DOHH2 (cell line): ENCODE results near the gene KCNN2.

ENCODE experiments used
- H3F3A ChIP-seq: fragments of 200-600 bp; sonication (generic), shearing (Covaris generic); 2 replicates; pipeline ENCODE4 v1.6.0; 2016; ENCODE audit warnings: antibody characterized with exemption, mild to moderate bottlenecking; ENCODE audit not compliant: control insufficient read depth, insufficient read depth
- H3K27ac ChIP-seq: fragments of 200-600 bp; sonication (generic); 2 replicates; pipeline ENCODE4 v1.5.1; 2014; ENCODE audit warnings: low read depth, mild to moderate bottlenecking, low read length, moderate library complexity
- H3K27me3 ChIP-seq: fragments of 200-600 bp; sonication (generic); 2 replicates; pipeline ENCODE4 v1.6.1; 2014; ENCODE audit warnings: mild to moderate bottlenecking, low read length, mixed read lengths; ENCODE audit not compliant: control insufficient read depth
- H3K36me3 ChIP-seq: fragments of 200-600 bp; sonication (generic); 2 replicates; pipeline ENCODE4 v1.6.1; 2014; ENCODE audit warnings: mild to moderate bottlenecking, low read length, moderate library complexity, mixed read lengths; ENCODE audit not compliant: control insufficient read depth
- H3K4me1 ChIP-seq: fragments of 200-600 bp; sonication (generic); 2 replicates; pipeline ENCODE4 v1.6.1; 2014; ENCODE audit warnings: mild to moderate bottlenecking, low read length, mixed read lengths; ENCODE audit not compliant: control insufficient read depth
- H3K4me2 ChIP-seq: fragments of 200-600 bp; sonication (generic); 2 replicates; pipeline ENCODE4 v1.6.0; 2014; ENCODE audit warnings: mild to moderate bottlenecking, low read length, moderate library complexity
- H3K4me3 ChIP-seq: fragments of 200-600 bp; sonication (generic); 2 replicates; pipeline ENCODE4 v1.5.1; 2014; ENCODE audit warnings: mild to moderate bottlenecking, low read length, mixed read lengths
- H3K79me2 ChIP-seq: fragments of 200-600 bp; sonication (generic); 2 replicates; pipeline ENCODE4 v1.6.1; 2014; ENCODE audit warnings: mild to moderate bottlenecking, low read length, mixed read lengths; ENCODE audit not compliant: control insufficient read depth
- H3K9me2 ChIP-seq: fragments of 200-600 bp; sonication (generic); replicated peaks from 2 replicates; pipeline ENCODE4 v1.6.1; 2014; ENCODE audit warnings: mild to moderate bottlenecking, low read length, mixed read lengths; ENCODE audit not compliant: control insufficient read depth
- H3K9me3 ChIP-seq: fragments of 200-600 bp; sonication (generic); 2 replicates; pipeline ENCODE4 v1.6.1; 2014; ENCODE audit warnings: antibody characterized with exemption, low read length, mixed read lengths; ENCODE audit not compliant: control insufficient read depth, insufficient read depth
- H4K20me1 ChIP-seq: fragments of 200-600 bp; sonication (generic); 2 replicates; pipeline ENCODE4 v1.6.0; 2014; ENCODE audit warnings: low read depth, mild to moderate bottlenecking, antibody characterized with exemption, low read length, moderate library complexity; ENCODE audit not compliant: control insufficient read depth, insufficient read depth
- EZH2phosphoT487 ChIP-seq: fragments of 200-600 bp; sonication (generic); IDR thresholded peaks from 2 replicates; pipeline ENCODE4 v1.6.1; 2017; ENCODE audit warnings: borderline replicate concordance, mild to moderate bottlenecking, antibody characterized with exemption, low read length, moderate library complexity, mixed read lengths
- TF ChIP-seq, protein P1 (sequence below): fragments of 200-600 bp; sonication (generic); IDR thresholded peaks from one replicate; pipeline ENCODE4 v1.5.1; 2014; ENCODE audit warnings: antibody characterized with exemption, mild to moderate bottlenecking, low read depth, low read length; ENCODE audit not compliant: poor library complexity, severe bottlenecking

The KCNN2 gene

DNA sequence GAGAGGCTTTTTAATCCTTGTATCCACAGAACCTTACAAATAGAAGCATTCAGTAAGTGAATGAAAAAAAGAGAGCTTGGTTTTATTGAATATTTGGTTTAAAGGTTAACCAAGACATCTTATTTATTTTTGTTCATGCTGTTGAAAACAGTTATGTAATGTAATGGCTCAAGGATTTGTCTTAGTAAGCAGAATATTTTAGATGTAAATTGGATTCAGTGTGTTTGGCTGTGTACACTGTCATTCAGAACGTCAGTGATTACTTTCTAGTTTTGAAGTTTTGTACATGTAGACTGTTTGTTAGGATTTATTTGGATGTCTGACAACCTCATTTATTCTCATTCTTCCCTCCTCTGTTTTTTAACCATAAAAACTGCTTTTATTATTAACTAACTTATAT is 31.3 kb downstream of the KCNN2 start:
- Histone ChIP-seq H4K20me1 (no peaks in the 10 kb centered on the region), H3K4me1 (no peaks in the 10 kb centered on the region), H3K4me3 (no peak overlapping the region), H3K27me3 (no peaks in the 10 kb centered on the region), H3F3A (no peaks in the 10 kb centered on the region), H3K9me3 (no peaks in the 10 kb centered on the region), H3K27ac (no peak overlapping the region), H3K4me2 (no peak overlapping the region), H3K79me2 (no peaks in the 10 kb centered on the region), H3K36me3 (no peaks in the 10 kb centered on the region), H3K9me2 (no peaks in the 10 kb centered on the region)
- TF ChIP-seq, protein P1, sequence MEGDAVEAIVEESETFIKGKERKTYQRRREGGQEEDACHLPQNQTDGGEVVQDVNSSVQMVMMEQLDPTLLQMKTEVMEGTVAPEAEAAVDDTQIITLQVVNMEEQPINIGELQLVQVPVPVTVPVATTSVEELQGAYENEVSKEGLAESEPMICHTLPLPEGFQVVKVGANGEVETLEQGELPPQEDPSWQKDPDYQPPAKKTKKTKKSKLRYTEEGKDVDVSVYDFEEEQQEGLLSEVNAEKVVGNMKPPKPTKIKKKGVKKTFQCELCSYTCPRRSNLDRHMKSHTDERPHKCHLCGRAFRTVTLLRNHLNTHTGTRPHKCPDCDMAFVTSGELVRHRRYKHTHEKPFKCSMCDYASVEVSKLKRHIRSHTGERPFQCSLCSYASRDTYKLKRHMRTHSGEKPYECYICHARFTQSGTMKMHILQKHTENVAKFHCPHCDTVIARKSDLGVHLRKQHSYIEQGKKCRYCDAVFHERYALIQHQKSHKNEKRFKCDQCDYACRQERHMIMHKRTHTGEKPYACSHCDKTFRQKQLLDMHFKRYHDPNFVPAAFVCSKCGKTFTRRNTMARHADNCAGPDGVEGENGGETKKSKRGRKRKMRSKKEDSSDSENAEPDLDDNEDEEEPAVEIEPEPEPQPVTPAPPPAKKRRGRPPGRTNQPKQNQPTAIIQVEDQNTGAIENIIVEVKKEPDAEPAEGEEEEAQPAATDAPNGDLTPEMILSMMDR, result no peak
- TF ChIP-seq EZH2phosphoT487, result no peak

DNA sequence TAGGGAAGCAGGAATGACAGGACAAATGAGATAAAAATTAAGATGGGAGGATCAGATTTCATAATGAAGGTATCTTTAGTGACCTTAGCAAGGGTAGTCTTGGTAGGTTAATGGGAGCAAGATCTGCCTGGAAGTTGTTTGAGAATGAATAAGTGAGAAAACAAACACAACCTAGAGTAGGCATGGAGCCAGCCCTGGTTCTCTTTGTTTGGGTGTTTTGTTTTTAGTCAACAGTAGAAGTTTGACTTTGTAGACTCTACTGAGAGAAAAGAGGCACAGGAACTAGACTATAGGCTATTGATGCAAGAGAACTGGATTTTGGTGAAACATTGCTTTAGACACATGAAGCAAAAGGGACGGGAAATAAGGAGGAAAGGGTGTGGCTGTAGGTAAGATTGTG is 40.3 kb downstream of the KCNN2 start:
- Histone ChIP-seq H3K4me2 (no peak overlapping the region), H3K79me2 (no peaks in the 10 kb centered on the region), H3K9me2 (no peaks in the 10 kb centered on the region), H3K4me1 (no peaks in the 10 kb centered on the region), H3F3A (no peaks in the 10 kb centered on the region), H3K4me3 (no peak overlapping the region), H3K9me3 (no peaks in the 10 kb centered on the region), H4K20me1 (no peaks in the 10 kb centered on the region), H3K36me3 (no peaks in the 10 kb centered on the region), H3K27ac (no peak overlapping the region), H3K27me3 (no peaks in the 10 kb centered on the region)
- TF ChIP-seq, protein P1, result no peak
- TF ChIP-seq EZH2phosphoT487, result no peak

DNA sequence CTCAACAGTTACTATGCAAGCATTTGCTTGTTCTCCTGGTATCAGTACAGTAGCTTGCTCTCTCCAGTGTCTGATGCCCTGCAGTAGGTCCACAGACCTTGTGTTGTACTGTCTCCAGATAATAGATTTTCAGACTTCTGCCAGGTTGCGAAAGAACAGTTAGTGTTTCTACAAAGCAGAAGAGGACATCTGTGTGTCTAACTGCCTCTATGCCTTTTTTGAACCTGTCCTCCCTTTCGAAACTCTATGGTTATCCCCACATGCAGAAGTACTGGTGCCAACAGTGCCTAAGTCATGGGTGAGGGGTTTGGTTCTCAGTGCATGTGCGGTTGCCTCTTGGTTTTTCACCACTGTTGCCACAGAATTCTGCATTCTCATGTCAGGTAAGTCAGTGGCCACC is 45.9 kb downstream of the KCNN2 start:
- H3K4me2 ChIP-seq, result no peak overlapping the region
- H4K20me1 ChIP-seq, result no peaks in the 10 kb centered on the region
- TF ChIP-seq, protein P1, result no peak
- no peak for TF ChIP-seq EZH2phosphoT487
- no peaks in the 10 kb centered on the region for H3K9me2 ChIP-seq
- no peaks in the 10 kb centered on the region for H3K36me3 ChIP-seq
- H3F3A ChIP-seq, result no peaks in the 10 kb centered on the region
- H3K4me1 ChIP-seq, result no peaks in the 10 kb centered on the region
- H3K27me3 ChIP-seq, result no peaks in the 10 kb centered on the region
- H3K4me3 ChIP-seq, result no peak overlapping the region
- no peak overlapping the region for H3K27ac ChIP-seq
- H3K9me3 ChIP-seq, result no peaks in the 10 kb centered on the region
- no peaks in the 10 kb centered on the region for H3K79me2 ChIP-seq

DNA sequence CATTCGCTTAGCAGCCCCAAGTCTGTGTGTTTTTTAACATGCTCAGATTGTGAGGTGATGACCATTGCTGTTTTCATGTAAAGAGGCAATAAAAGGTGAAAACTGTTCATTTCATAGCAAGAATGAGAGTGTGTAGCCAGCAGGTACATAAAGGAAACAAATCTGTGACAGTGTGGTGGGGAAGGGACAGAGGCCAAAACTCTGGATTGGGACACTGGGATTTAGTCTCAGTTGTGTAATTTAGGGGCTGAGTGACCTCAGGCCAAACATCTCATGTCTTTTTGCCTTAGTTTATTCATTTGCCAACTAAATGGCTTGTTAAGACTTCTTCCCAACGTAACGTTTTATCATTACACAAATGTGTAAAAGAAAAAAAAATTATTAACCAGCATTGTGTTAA is 47.0 kb downstream of the KCNN2 start:
- Histone ChIP-seq H3K79me2 (no peaks in the 10 kb centered on the region), H3K9me3 (no peaks in the 10 kb centered on the region), H4K20me1 (no peaks in the 10 kb centered on the region), H3K36me3 (no peaks in the 10 kb centered on the region), H3K9me2 (no peaks in the 10 kb centered on the region), H3K4me1 (no peaks in the 10 kb centered on the region), H3K27ac (no peak overlapping the region), H3K4me2 (no peak overlapping the region), H3F3A (no peaks in the 10 kb centered on the region), H3K4me3 (no peak overlapping the region), H3K27me3 (no peaks in the 10 kb centered on the region)
- TF ChIP-seq, protein P1, result no peak
